ENCODE measurements around the gene PLEK.
"Not testable (repeated sequence)": the region's sequence is repeated elsewhere in the genome, so short reads cannot be mapped to it uniquely, and the experiment has no call there.

PLEK gene

DNA sequence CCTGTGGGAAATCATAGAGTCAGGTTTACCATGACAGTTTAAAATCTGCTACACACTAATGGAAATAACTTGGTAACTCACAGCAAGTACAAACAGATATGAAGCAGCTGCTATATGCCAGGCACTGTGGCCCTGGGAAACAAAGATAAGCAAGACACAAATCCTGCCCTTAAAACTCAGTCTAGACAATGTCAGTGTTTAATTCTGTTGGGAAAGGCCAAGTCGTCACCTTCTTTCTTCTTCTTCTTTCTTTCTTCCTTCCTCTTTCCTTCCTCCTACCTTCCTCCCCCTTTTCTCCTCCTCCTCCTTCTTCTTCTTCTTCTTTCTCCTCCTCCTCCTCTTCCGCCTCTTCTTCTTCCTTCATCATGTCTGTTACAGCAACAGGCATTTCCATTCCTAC is 26.8 kb downstream of the PLEK start:
- TF ChIP-seq ZC3H10 (CRISPR knock-in tag; IDR thresholded peaks at IDR 0.05) (no peak), ESRRG (CRISPR knock-in tag; IDR thresholded peaks at IDR 0.05) (no peak), OSR1 (CRISPR knock-in tag; IDR thresholded peaks at IDR 0.05) (no peak), ZFP3 (CRISPR knock-in tag; IDR thresholded peaks at IDR 0.05) (no peak), TOX (CRISPR knock-in tag; IDR thresholded peaks at IDR 0.05; ENCODE audit: borderline replicate concordance) (no peak), RARB (CRISPR knock-in tag; IDR thresholded peaks at IDR 0.05) (no peak), ZFP30 (CRISPR knock-in tag; IDR thresholded peaks at IDR 0.05) (no peak)
- TF ChIP-seq, protein P1, sequence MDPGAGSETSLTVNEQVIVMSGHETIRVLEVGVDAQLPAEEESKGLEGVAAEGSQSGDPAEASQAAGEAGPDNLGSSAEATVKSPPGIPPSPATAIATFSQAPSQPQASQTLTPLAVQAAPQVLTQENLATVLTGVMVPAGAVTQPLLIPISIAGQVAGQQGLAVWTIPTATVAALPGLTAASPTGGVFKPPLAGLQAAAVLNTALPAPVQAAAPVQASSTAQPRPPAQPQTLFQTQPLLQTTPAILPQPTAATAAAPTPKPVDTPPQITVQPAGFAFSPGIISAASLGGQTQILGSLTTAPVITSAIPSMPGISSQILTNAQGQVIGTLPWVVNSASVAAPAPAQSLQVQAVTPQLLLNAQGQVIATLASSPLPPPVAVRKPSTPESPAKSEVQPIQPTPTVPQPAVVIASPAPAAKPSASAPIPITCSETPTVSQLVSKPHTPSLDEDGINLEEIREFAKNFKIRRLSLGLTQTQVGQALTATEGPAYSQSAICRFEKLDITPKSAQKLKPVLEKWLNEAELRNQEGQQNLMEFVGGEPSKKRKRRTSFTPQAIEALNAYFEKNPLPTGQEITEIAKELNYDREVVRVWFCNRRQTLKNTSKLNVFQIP (CRISPR knock-in tag; IDR thresholded peaks at IDR 0.05; ENCODE audit: borderline replicate concordance, low read depth): no peak
- TF ChIP-seq, protein P2, sequence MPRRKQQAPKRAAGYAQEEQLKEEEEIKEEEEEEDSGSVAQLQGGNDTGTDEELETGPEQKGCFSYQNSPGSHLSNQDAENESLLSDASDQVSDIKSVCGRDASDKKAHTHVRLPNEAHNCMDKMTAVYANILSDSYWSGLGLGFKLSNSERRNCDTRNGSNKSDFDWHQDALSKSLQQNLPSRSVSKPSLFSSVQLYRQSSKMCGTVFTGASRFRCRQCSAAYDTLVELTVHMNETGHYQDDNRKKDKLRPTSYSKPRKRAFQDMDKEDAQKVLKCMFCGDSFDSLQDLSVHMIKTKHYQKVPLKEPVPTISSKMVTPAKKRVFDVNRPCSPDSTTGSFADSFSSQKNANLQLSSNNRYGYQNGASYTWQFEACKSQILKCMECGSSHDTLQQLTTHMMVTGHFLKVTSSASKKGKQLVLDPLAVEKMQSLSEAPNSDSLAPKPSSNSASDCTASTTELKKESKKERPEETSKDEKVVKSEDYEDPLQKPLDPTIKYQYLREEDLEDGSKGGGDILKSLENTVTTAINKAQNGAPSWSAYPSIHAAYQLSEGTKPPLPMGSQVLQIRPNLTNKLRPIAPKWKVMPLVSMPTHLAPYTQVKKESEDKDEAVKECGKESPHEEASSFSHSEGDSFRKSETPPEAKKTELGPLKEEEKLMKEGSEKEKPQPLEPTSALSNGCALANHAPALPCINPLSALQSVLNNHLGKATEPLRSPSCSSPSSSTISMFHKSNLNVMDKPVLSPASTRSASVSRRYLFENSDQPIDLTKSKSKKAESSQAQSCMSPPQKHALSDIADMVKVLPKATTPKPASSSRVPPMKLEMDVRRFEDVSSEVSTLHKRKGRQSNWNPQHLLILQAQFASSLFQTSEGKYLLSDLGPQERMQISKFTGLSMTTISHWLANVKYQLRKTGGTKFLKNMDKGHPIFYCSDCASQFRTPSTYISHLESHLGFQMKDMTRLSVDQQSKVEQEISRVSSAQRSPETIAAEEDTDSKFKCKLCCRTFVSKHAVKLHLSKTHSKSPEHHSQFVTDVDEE (CRISPR knock-in tag; IDR thresholded peaks at IDR 0.05): no peak
- TF ChIP-seq, protein P3, sequence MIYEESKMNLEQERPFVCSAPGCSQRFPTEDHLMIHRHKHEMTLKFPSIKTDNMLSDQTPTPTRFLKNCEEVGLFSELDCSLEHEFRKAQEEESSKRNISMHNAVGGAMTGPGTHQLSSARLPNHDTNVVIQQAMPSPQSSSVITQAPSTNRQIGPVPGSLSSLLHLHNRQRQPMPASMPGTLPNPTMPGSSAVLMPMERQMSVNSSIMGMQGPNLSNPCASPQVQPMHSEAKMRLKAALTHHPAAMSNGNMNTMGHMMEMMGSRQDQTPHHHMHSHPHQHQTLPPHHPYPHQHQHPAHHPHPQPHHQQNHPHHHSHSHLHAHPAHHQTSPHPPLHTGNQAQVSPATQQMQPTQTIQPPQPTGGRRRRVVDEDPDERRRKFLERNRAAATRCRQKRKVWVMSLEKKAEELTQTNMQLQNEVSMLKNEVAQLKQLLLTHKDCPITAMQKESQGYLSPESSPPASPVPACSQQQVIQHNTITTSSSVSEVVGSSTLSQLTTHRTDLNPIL (CRISPR knock-in tag; IDR thresholded peaks at IDR 0.05; ENCODE audit: low read depth): no peak
- no peak for ATAC-seq

DNA sequence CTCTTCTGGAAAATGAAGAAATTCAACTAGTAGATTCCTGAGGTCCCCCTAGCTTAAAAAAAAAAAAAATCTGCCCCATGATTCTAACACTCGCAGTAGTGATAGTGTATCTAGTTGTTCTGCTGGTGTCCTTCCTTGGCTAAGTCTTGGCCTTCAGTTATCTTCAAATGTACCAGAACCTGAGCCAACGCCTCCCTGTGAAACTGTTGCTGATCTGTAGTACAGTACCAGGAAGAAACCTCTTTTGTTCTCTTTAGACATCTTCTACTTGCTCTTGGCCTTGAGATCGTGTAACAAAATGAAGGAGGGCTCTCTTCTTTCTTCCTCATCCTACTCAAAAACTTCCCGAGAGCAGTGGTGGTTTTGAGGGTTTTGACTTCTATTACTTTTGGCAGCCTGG is 31.0 kb downstream of the PLEK start:
- no peak for TF ChIP-seq ZC3H10 (CRISPR knock-in tag; IDR thresholded peaks at IDR 0.05)
- no peak for TF ChIP-seq ESRRG (CRISPR knock-in tag; IDR thresholded peaks at IDR 0.05)
- no peak for TF ChIP-seq ISL1 (CRISPR knock-in tag; IDR thresholded peaks at IDR 0.05)
- TF ChIP-seq, protein P4, sequence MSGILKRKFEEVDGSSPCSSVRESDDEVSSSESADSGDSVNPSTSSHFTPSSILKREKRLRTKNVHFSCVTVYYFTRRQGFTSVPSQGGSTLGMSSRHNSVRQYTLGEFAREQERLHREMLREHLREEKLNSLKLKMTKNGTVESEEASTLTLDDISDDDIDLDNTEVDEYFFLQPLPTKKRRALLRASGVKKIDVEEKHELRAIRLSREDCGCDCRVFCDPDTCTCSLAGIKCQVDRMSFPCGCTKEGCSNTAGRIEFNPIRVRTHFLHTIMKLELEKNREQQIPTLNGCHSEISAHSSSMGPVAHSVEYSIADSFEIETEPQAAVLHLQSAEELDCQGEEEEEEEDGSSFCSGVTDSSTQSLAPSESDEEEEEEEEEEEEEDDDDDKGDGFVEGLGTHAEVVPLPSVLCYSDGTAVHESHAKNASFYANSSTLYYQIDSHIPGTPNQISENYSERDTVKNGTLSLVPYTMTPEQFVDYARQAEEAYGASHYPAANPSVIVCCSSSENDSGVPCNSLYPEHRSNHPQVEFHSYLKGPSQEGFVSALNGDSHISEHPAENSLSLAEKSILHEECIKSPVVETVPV (CRISPR knock-in tag; IDR thresholded peaks at IDR 0.05): no peak
- TF ChIP-seq ZNF565 (CRISPR knock-in tag; conservative IDR thresholded peaks at IDR 0.05; ENCODE audit: low read depth): no peak
- TF ChIP-seq, protein P1 (CRISPR knock-in tag; IDR thresholded peaks at IDR 0.05; ENCODE audit: borderline replicate concordance, low read depth): no peak
- no peak for TF ChIP-seq TCF4 (CRISPR knock-in tag; IDR thresholded peaks at IDR 0.05; ENCODE audit: borderline replicate concordance)
- TF ChIP-seq RARB (CRISPR knock-in tag; IDR thresholded peaks at IDR 0.05): no peak
- TF ChIP-seq, protein P5, sequence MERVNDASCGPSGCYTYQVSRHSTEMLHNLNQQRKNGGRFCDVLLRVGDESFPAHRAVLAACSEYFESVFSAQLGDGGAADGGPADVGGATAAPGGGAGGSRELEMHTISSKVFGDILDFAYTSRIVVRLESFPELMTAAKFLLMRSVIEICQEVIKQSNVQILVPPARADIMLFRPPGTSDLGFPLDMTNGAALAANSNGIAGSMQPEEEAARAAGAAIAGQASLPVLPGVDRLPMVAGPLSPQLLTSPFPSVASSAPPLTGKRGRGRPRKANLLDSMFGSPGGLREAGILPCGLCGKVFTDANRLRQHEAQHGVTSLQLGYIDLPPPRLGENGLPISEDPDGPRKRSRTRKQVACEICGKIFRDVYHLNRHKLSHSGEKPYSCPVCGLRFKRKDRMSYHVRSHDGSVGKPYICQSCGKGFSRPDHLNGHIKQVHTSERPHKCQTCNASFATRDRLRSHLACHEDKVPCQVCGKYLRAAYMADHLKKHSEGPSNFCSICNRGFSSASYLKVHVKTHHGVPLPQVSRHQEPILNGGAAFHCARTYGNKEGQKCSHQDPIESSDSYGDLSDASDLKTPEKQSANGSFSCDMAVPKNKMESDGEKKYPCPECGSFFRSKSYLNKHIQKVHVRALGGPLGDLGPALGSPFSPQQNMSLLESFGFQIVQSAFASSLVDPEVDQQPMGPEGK (CRISPR knock-in tag; IDR thresholded peaks at IDR 0.05; ENCODE audit: borderline replicate concordance): no peak
- no peak for TF ChIP-seq BACH2 (CRISPR knock-in tag; IDR thresholded peaks at IDR 0.05; ENCODE audit: borderline replicate concordance)
- TF ChIP-seq GLIS3 (CRISPR knock-in tag; IDR thresholded peaks at IDR 0.05): no peak
- TF ChIP-seq, protein P3 (CRISPR knock-in tag; IDR thresholded peaks at IDR 0.05; ENCODE audit: low read depth): no peak
- TF ChIP-seq TOX (CRISPR knock-in tag; IDR thresholded peaks at IDR 0.05; ENCODE audit: borderline replicate concordance): no peak
- TF ChIP-seq ZFP30 (CRISPR knock-in tag; IDR thresholded peaks at IDR 0.05): no peak
- no peak for TF ChIP-seq ZFP3 (CRISPR knock-in tag; IDR thresholded peaks at IDR 0.05)
- no peak for TF ChIP-seq CSDC2 (CRISPR knock-in tag; IDR thresholded peaks at IDR 0.05)
- TF ChIP-seq, protein P2 (CRISPR knock-in tag; IDR thresholded peaks at IDR 0.05): no peak
- no peak for TF ChIP-seq ZNF70 (CRISPR knock-in tag; IDR thresholded peaks at IDR 0.05)
- no peak for TF ChIP-seq ZNF8 (CRISPR knock-in tag; IDR thresholded peaks at IDR 0.05)
- no peak for TF ChIP-seq SNAI2 (CRISPR knock-in tag; IDR thresholded peaks at IDR 0.05)
- ATAC-seq: no peak

DNA sequence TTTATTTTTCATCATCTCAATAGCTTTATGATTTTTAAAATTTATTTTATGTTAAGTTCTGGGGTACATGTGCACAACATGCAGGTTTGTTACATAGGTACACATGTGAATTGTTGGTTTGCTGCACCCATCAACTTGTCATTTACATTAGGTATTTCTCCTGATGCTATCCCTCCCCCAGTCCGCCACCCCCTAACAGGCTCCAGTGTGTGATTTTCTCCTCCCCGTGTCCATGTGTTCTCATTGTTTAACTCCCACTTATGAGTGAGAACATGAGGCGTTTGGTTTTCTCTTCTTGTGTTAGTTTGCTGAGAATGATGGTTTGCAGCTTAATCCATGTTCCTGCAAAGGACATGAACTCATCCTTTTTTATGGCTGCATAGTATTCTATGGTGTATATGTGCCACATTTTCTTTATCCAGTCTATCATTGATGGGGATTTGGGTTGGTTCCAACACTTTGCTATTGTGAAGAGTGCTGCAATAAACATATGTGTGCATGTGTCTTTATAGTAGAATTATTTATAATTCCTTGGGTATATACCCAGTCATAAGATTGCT is 32.7 kb downstream of the PLEK start:
- ATAC-seq: not testable (repeated sequence)

All from SK-N-SH treated with all-trans-retinoic acid at 6 μM for 48 hours (cell line).